ENCODE data around the gene ACAD8.
"Not testable (repeated sequence)": the region's sequence is repeated elsewhere in the genome, so short reads cannot be mapped to it uniquely, and the experiment has no call there.

ACAD8 gene

GRCh38 chr11:134277183-134278001, 24.0 kb downstream of the ACAD8 start:
- Histone ChIP-seq H3K4me1 (ENCODE audit: control insufficient read depth, insufficient read depth, low read length, poor library complexity, severe bottlenecking) (peaks cover 6% of the 10 kb centered on the region), H3K27ac (ENCODE audit: low read depth, low read length, severe bottlenecking) (no peak overlapping the region), H3K36me3 (ENCODE audit: control insufficient read depth, insufficient read depth, low read length) (no peaks in the 10 kb centered on the region), H3K4me3 (ENCODE audit: extremely low read depth, insufficient read depth, low read length, poor library complexity, severe bottlenecking) (peak overlapping the region; percentile 44), H3K9me3 (ENCODE audit: control insufficient read depth, low read length) (no peaks in the 10 kb centered on the region)
- WGBS, 2 experiments (ENCODE audit: insufficient coverage in 2 of 2), result 26 to 31% methylated on average over 22 to 28 of the region's 36 CpGs

- Histone ChIP-seq H3K9me3 (ENCODE audit: control insufficient read depth, low read length) (no peaks in the 10 kb centered on the region), H3K4me1 (ENCODE audit: control insufficient read depth, insufficient read depth, low read length, poor library complexity, severe bottlenecking) (peaks cover 6% of the 10 kb centered on the region), H3K4me3 (ENCODE audit: extremely low read depth, insufficient read depth, low read length, poor library complexity, severe bottlenecking) (no peak overlapping the region), H3K36me3 (ENCODE audit: control insufficient read depth, insufficient read depth, low read length) (no peaks in the 10 kb centered on the region), H3K27ac (ENCODE audit: low read depth, low read length, severe bottlenecking) (no peak overlapping the region)
- WGBS, 2 experiments (ENCODE audit: insufficient coverage in 2 of 2), result 95 to 100% methylated on average over 1 to 4 of the region's 4 CpGs
Measured at GRCh38 chr11:134278356-134278755, 25.0 kb downstream of the ACAD8 start.

GRCh38 chr11:134281635-134282034, 28.3 kb downstream of the ACAD8 start:
- 90% methylated on average over 2 of the region's 17 CpGs; no CpG with 5 or more reads in 1 of the 2 experiments for WGBS, 2 experiments (ENCODE audit: insufficient coverage in 2 of 2)
- not testable (repeated sequence) for H3K4me1 ChIP-seq (ENCODE audit: control insufficient read depth, insufficient read depth, low read length, poor library complexity, severe bottlenecking); H3K9me3 ChIP-seq (ENCODE audit: control insufficient read depth, low read length); H3K27ac ChIP-seq (ENCODE audit: low read depth, low read length, severe bottlenecking); H3K4me3 ChIP-seq (ENCODE audit: extremely low read depth, insufficient read depth, low read length, poor library complexity, severe bottlenecking); H3K36me3 ChIP-seq (ENCODE audit: control insufficient read depth, insufficient read depth, low read length)

DNA sequence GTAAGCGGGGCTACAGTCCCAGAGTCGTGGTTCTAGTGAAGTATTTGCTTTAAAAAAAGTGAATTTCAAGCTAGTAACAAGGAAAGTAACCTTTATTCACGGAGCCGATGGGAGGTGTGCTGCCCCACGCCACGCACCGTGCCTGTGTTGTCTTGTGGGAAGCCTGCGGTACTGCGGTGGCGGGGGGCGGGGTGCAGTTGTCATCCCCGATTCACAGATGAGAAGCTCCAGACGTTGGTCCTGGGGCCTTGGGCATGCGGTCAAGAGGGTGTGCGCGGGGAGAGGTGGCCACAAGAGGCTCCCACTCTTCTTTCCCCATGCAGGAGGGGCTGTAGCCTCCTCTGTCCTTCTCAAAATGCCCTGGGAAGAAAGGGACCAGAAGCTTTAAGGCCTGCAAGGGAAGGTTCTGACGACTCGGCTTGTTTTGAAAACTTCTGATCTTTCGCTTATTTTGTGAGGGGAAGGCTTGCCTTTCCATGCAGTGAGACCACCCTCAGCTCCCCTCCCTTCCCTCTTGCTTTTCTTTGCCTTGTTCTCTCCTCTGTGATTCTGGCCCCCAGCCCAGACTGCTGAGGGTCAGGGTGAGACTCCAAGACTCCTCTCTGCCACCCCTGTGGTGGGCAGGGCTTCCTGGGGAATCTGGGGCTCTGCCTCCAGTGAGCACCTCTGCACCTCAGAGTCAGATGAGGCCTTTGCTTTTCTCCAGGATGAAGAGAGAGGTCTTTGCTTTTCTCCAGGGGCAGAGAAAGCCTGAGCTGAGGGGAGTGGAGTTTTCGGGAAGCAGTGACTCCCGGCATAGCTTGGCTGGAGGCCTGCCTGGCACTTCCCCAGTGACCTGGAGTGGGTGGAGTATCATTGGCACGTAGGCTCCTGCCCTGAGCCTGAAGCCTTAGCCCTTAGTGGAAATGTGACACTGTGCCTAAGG, 29.0 kb downstream of the ACAD8 start:
- Histone ChIP-seq H3K36me3 (ENCODE audit: control insufficient read depth, insufficient read depth, low read length) (no peaks in the 10 kb centered on the region), H3K27ac (ENCODE audit: low read depth, low read length, severe bottlenecking) (no peak overlapping the region), H3K4me3 (ENCODE audit: extremely low read depth, insufficient read depth, low read length, poor library complexity, severe bottlenecking) (no peak overlapping the region), H3K4me1 (ENCODE audit: control insufficient read depth, insufficient read depth, low read length, poor library complexity, severe bottlenecking) (no peaks in the 10 kb centered on the region), H3K9me3 (ENCODE audit: control insufficient read depth, low read length) (no peaks in the 10 kb centered on the region)
- WGBS, 2 experiments (ENCODE audit: insufficient coverage in 2 of 2), result 84 to 87% methylated on average over 18 to 21 of the region's 22 CpGs

DNA sequence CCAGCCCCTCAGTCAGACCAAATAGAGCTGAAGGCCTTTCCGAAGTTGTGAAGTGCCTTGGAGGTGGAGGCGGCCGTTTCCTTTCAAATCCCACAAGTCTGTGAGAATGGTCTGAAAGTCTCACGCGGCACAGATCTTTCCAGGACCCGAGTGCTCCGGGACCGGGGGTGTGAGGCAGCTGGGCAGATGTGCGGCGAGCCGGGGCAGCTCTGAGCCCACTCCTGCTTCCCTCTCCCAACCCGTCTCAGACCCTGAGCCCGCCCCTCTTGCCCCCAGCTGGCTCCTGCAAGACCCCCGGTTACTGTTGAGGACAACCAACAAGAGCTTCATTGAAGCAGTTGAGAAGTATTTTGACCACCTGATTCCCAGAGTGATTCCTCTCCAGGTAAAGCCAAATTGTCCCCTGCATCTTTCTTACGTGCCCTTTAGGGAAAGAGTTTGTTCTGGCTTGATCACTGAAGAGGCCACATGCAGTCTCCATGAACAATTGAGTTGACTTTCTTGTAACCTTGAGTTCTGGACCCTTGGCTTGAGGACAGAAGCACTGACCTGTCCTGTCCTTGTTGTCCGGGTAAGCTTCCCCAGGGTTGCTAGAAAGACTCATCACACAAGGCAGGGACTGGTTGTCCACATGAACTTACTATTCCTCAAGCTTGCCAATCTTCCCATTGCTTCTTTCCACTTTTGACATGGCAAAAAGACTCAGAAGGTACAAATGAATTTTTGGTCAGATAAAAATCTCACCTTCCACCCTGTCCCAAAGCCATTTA, 30.3 kb downstream of the ACAD8 start:
- H3K4me1 ChIP-seq (ENCODE audit: control insufficient read depth, insufficient read depth, low read length, poor library complexity, severe bottlenecking), result no peaks in the 10 kb centered on the region
- 89 to 91% methylated on average over 11 to 16 of the region's 16 CpGs for WGBS, 2 experiments (ENCODE audit: insufficient coverage in 2 of 2)

GRCh38 chr11:134284349-134284748, 31.0 kb downstream of the ACAD8 start:
- not testable (repeated sequence) for H3K36me3 ChIP-seq (ENCODE audit: control insufficient read depth, insufficient read depth, low read length)

More for the DNA sequence above, 30.3 kb downstream of the ACAD8 start:
- Histone ChIP-seq H3K27ac (ENCODE audit: low read depth, low read length, severe bottlenecking) (no peak overlapping the region), H3K9me3 (ENCODE audit: control insufficient read depth, low read length) (no peaks in the 10 kb centered on the region), H3K36me3 (ENCODE audit: control insufficient read depth, insufficient read depth, low read length) (no peaks in the 10 kb centered on the region), H3K4me3 (ENCODE audit: extremely low read depth, insufficient read depth, low read length, poor library complexity, severe bottlenecking) (no peak overlapping the region)

GRCh38 chr11:134287561-134287960, 34.2 kb downstream of the ACAD8 start:
- H3K4me1 ChIP-seq (ENCODE audit: control insufficient read depth, insufficient read depth, low read length, poor library complexity, severe bottlenecking), result no peaks in the 10 kb centered on the region
- no peak overlapping the region for H3K27ac ChIP-seq (ENCODE audit: low read depth, low read length, severe bottlenecking)
- H3K36me3 ChIP-seq (ENCODE audit: control insufficient read depth, insufficient read depth, low read length), result no peaks in the 10 kb centered on the region
- 96% methylated on average over 9 to 11 of the region's 12 CpGs for WGBS, 2 experiments (ENCODE audit: insufficient coverage in 2 of 2)
- H3K9me3 ChIP-seq (ENCODE audit: control insufficient read depth, low read length), result no peaks in the 10 kb centered on the region
- H3K4me3 ChIP-seq (ENCODE audit: extremely low read depth, insufficient read depth, low read length, poor library complexity, severe bottlenecking), result no peak overlapping the region

More at GRCh38 chr11:134284349-134284748, 31.0 kb downstream of the ACAD8 start:
- H3K4me3 ChIP-seq (ENCODE audit: extremely low read depth, insufficient read depth, low read length, poor library complexity, severe bottlenecking); H3K4me1 ChIP-seq (ENCODE audit: control insufficient read depth, insufficient read depth, low read length, poor library complexity, severe bottlenecking); H3K27ac ChIP-seq (ENCODE audit: low read depth, low read length, severe bottlenecking); H3K9me3 ChIP-seq (ENCODE audit: control insufficient read depth, low read length): not testable (repeated sequence)
- WGBS, 2 experiments (ENCODE audit: insufficient coverage in 2 of 2), result 75 to 96% methylated on average over 1 to 4 of the region's 5 CpGs

GRCh38 chr11:134288486-134288885, 35.1 kb downstream of the ACAD8 start:
- H3K27ac ChIP-seq (ENCODE audit: low read depth, low read length, severe bottlenecking), result no peak overlapping the region
- H3K9me3 ChIP-seq (ENCODE audit: control insufficient read depth, low read length), result no peaks in the 10 kb centered on the region
- no peaks in the 10 kb centered on the region for H3K4me1 ChIP-seq (ENCODE audit: control insufficient read depth, insufficient read depth, low read length, poor library complexity, severe bottlenecking)
- 94 to 100% methylated on average over 10 to 11 of the region's 13 CpGs for WGBS, 2 experiments (ENCODE audit: insufficient coverage in 2 of 2)
- H3K36me3 ChIP-seq (ENCODE audit: control insufficient read depth, insufficient read depth, low read length), result no peaks in the 10 kb centered on the region
- H3K4me3 ChIP-seq (ENCODE audit: extremely low read depth, insufficient read depth, low read length, poor library complexity, severe bottlenecking), result no peak overlapping the region

- no peaks in the 10 kb centered on the region for H3K4me1 ChIP-seq (ENCODE audit: control insufficient read depth, insufficient read depth, low read length, poor library complexity, severe bottlenecking)
- WGBS, 2 experiments (ENCODE audit: insufficient coverage in 2 of 2), result 56 to 74% methylated on average over 4 of the region's 4 CpGs
- H3K4me3 ChIP-seq (ENCODE audit: extremely low read depth, insufficient read depth, low read length, poor library complexity, severe bottlenecking), result no peak overlapping the region
- no peaks in the 10 kb centered on the region for H3K36me3 ChIP-seq (ENCODE audit: control insufficient read depth, insufficient read depth, low read length)
- no peak overlapping the region for H3K27ac ChIP-seq (ENCODE audit: low read depth, low read length, severe bottlenecking)
- no peaks in the 10 kb centered on the region for H3K9me3 ChIP-seq (ENCODE audit: control insufficient read depth, low read length)
Measured at GRCh38 chr11:134289167-134289566, 35.8 kb downstream of the ACAD8 start.

GRCh38 chr11:134289789-134290188, 36.4 kb downstream of the ACAD8 start:
- no peaks in the 10 kb centered on the region for H3K9me3 ChIP-seq (ENCODE audit: control insufficient read depth, low read length)
- no peaks in the 10 kb centered on the region for H3K36me3 ChIP-seq (ENCODE audit: control insufficient read depth, insufficient read depth, low read length)
- H3K4me3 ChIP-seq (ENCODE audit: extremely low read depth, insufficient read depth, low read length, poor library complexity, severe bottlenecking), result no peak overlapping the region
- 50 to 64% methylated on average over 9 to 11 of the region's 12 CpGs for WGBS, 2 experiments (ENCODE audit: insufficient coverage in 2 of 2)
- no peak overlapping the region for H3K27ac ChIP-seq (ENCODE audit: low read depth, low read length, severe bottlenecking)
- no peaks in the 10 kb centered on the region for H3K4me1 ChIP-seq (ENCODE audit: control insufficient read depth, insufficient read depth, low read length, poor library complexity, severe bottlenecking)

All from mesodermal cell (in vitro differentiated cells).